MM.1S (cell line): ENCODE results near the gene TTC27.

Source experiments
- DNase-seq: peaks from one replicate; pipeline ENCODE4 v3.0.0-alpha.2; 2015
- H2AFZ ChIP-seq: fragments of 300-600 bp; sonication (generic); 2 replicates; pipeline ENCODE4 v1.6.0; 2016; ENCODE audit warnings: antibody characterized with exemption, low read length
- H3F3A ChIP-seq: fragments of 300-600 bp; sonication (generic); 2 replicates; pipeline ENCODE4 v1.6.1; 2016; ENCODE audit warnings: mild to moderate bottlenecking, antibody characterized with exemption, low read length, moderate library complexity, mixed read lengths; ENCODE audit not compliant: insufficient read depth
- H3K27ac ChIP-seq: fragments of 300-600 bp; sonication (generic); 2 replicates; pipeline ENCODE4 v1.5.1; 2016; ENCODE audit warnings: mild to moderate bottlenecking, low read length
- H3K27me3 ChIP-seq: fragments of 300-600 bp; sonication (generic); replicated peaks from 2 replicates; pipeline ENCODE4 v1.6.0; 2016; ENCODE audit warnings: low read length; ENCODE audit not compliant: insufficient read depth
- H3K36me3 ChIP-seq: fragments of 300-600 bp; sonication (generic); replicated peaks from 2 replicates; pipeline ENCODE4 v1.6.1; 2016; ENCODE audit warnings: mild to moderate bottlenecking, low read length, mixed read lengths; ENCODE audit not compliant: insufficient read depth
- H3K4me1 ChIP-seq: fragments of 300-600 bp; sonication (generic); 2 replicates; pipeline ENCODE4 v1.6.1; 2016; ENCODE audit warnings: low read length, mixed read lengths
- H3K4me2 ChIP-seq: fragments of 300-600 bp; sonication (generic); 2 replicates; pipeline ENCODE4 v1.6.0; 2016; ENCODE audit warnings: low read depth, low read length
- H3K4me3 ChIP-seq: fragments of 300-600 bp; sonication (generic); 2 replicates; pipeline ENCODE4 v1.5.1; 2016; ENCODE audit warnings: low read length, mixed read lengths
- H3K79me2 ChIP-seq: fragments of 300-600 bp; sonication (generic); 2 replicates; pipeline ENCODE4 v1.6.1; 2016; ENCODE audit warnings: mixed run types, low read length, mixed read lengths
- H3K9ac ChIP-seq: fragments of 300-600 bp; sonication (generic); 2 replicates; pipeline ENCODE4 v1.6.1; 2016; ENCODE audit warnings: low read length, mixed read lengths
- H3K9me2 ChIP-seq: fragments of 300-600 bp; sonication (generic); replicated peaks from 2 replicates; pipeline ENCODE4 v1.6.1; 2016; ENCODE audit warnings: mild to moderate bottlenecking, low read length, mixed read lengths; ENCODE audit not compliant: insufficient read depth
- H3K9me3 ChIP-seq: fragments of 300-600 bp; sonication (generic); replicated peaks from 2 replicates; pipeline ENCODE4 v1.6.1; 2016; ENCODE audit warnings: mild to moderate bottlenecking, low read length, mixed read lengths; ENCODE audit not compliant: insufficient read depth
- H4K20me1 ChIP-seq: fragments of 300-600 bp; sonication (generic); 2 replicates; pipeline ENCODE4 v1.6.1; 2016; ENCODE audit warnings: mild to moderate bottlenecking, low read length, moderate library complexity, mixed read lengths; ENCODE audit not compliant: insufficient read depth
- EZH2 ChIP-seq: fragments of 300-600 bp; sonication (generic); optimal IDR thresholded peaks from 2 replicates; pipeline ENCODE3; 2017; ENCODE audit warnings: low read depth, mild to moderate bottlenecking, antibody characterized with exemption, low read length, mixed read lengths
- EZH2phosphoT487 ChIP-seq: fragments of 300-600 bp; sonication (generic); IDR thresholded peaks from 2 replicates; pipeline ENCODE4 v1.6.1; 2018; ENCODE audit warnings: antibody characterized with exemption, low read length
- TF ChIP-seq, protein P1 (sequence below): fragments of 300-600 bp; sonication (generic); IDR thresholded peaks from 2 replicates; pipeline ENCODE4 v1.5.1; 2016; ENCODE audit warnings: antibody characterized with exemption, low read length, mixed read lengths

Gene TTC27

DNA sequence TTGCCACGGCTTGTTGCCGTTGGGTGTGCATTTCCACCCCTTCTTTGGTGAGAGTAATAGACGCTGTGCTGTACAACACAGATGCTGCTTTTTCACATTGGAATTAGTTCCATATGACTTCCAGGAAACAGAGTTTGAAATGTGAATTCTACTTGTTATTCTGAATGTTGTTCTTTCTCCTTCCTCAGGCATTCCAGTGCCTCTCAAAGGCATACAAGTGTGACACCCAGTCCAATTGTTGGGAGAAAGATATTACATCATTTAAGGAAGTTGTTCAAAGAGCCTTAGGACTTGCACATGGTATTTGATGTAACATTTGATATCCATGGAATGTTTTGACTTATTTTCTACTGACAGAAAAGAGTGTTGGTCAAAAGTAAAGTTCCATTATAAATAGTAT lies 184.5 kb downstream of the TTC27 start:
- H3K27me3 ChIP-seq, result no peaks in the 10 kb centered on the region
- H3F3A ChIP-seq, result no peaks in the 10 kb centered on the region
- no peak overlapping the region for H3K27ac ChIP-seq
- H3K4me3 ChIP-seq, result no peak overlapping the region
- no peak overlapping the region for H3K9ac ChIP-seq
- no peaks in the 10 kb centered on the region for H3K4me1 ChIP-seq
- TF ChIP-seq EZH2, result no peak
- TF ChIP-seq, protein P1, sequence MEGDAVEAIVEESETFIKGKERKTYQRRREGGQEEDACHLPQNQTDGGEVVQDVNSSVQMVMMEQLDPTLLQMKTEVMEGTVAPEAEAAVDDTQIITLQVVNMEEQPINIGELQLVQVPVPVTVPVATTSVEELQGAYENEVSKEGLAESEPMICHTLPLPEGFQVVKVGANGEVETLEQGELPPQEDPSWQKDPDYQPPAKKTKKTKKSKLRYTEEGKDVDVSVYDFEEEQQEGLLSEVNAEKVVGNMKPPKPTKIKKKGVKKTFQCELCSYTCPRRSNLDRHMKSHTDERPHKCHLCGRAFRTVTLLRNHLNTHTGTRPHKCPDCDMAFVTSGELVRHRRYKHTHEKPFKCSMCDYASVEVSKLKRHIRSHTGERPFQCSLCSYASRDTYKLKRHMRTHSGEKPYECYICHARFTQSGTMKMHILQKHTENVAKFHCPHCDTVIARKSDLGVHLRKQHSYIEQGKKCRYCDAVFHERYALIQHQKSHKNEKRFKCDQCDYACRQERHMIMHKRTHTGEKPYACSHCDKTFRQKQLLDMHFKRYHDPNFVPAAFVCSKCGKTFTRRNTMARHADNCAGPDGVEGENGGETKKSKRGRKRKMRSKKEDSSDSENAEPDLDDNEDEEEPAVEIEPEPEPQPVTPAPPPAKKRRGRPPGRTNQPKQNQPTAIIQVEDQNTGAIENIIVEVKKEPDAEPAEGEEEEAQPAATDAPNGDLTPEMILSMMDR, result no peak
- no peak for TF ChIP-seq EZH2phosphoT487
- H2AFZ ChIP-seq, result no peak overlapping the region
- H3K9me2 ChIP-seq, result no peaks in the 10 kb centered on the region
- H3K9me3 ChIP-seq, result no peaks in the 10 kb centered on the region
- no peaks in the 10 kb centered on the region for H4K20me1 ChIP-seq
- no peak overlapping the region for H3K4me2 ChIP-seq
- H3K36me3 ChIP-seq, result no peaks in the 10 kb centered on the region
- H3K79me2 ChIP-seq, result no peaks in the 10 kb centered on the region
- DNase-seq, result no peak

DNA sequence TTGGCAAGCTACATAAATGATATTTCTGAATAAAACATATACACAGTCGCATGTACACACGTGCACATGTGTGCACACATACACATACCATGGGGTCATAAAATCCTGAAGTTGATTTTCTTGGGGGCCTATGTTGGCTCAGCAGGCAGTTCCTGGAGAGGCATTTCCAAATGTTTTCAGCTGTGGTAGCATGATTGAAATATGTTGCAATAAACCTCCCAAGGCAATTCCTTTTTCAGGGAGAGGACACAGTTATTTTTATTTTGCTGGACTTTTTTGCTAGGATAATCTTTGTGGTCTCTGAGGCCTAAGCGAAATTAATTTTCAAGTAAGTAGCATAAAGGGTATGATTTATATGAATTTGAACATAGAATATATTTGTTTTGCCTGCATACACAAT lies 192.2 kb downstream of the TTC27 start:
- Histone ChIP-seq H3K4me3 (no peak overlapping the region), H3K4me1 (no peaks in the 10 kb centered on the region), H2AFZ (no peak overlapping the region), H4K20me1 (no peaks in the 10 kb centered on the region), H3K27ac (no peak overlapping the region), H3K9me3 (no peaks in the 10 kb centered on the region), H3K9ac (no peak overlapping the region), H3K36me3 (no peaks in the 10 kb centered on the region; the same call in 1 of the 2 replicates), H3K4me2 (no peak overlapping the region), H3K27me3 (no peaks in the 10 kb centered on the region), H3F3A (no peaks in the 10 kb centered on the region), H3K79me2 (no peaks in the 10 kb centered on the region), H3K9me2 (no peaks in the 10 kb centered on the region)
- no peak for DNase-seq
- TF ChIP-seq, protein P1, result no peak
- TF ChIP-seq EZH2 (no peak), EZH2phosphoT487 (no peak)

DNA sequence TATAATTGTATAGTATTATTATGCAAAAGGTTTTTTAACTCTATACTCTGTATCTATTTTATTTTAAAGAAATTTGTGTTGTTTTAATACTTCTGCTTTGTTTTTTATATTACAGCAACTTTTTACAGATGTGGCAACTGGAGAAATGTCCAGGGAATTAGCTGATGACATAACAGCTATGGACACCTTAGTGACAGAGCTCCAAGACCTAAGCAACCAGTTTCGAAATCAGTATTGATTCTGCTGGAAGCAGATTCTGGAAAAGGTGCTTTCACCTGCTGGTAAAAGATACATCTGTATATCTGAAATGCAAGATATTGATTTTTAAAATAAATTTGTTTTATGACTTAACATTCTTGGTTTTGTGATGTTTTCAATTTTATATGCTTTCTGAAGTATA lies 192.9 kb downstream of the TTC27 start:
- Histone ChIP-seq H3K4me3 (no peak overlapping the region), H3K9ac (no peak overlapping the region), H3K79me2 (no peaks in the 10 kb centered on the region), H3K4me1 (no peaks in the 10 kb centered on the region), H3K27me3 (no peaks in the 10 kb centered on the region), H3K9me2 (no peaks in the 10 kb centered on the region), H4K20me1 (no peaks in the 10 kb centered on the region), H3K4me2 (no peak overlapping the region), H3F3A (no peaks in the 10 kb centered on the region), H3K36me3 (no peaks in the 10 kb centered on the region; the same call in 1 of the 2 replicates), H2AFZ (no peak overlapping the region), H3K9me3 (no peaks in the 10 kb centered on the region), H3K27ac (no peak overlapping the region)
- TF ChIP-seq EZH2, result no peak
- TF ChIP-seq, protein P1, result no peak
- no peak for TF ChIP-seq EZH2phosphoT487
- DNase-seq, result no peak
